NB4 (cell line): ENCODE results near the gene LSAMP.

Experiments
- MYC ChIP-seq: IDR thresholded peaks from 2 replicates; pipeline ENCODE4 v1.6.1; 2011; ENCODE audit warnings: low read depth, low read length
- POLR2A ChIP-seq: IDR thresholded peaks from 2 replicates; pipeline ENCODE4 v1.6.1; 2011; ENCODE audit warnings: mild to moderate bottlenecking; ENCODE audit not compliant: insufficient read length; ENCODE audit errors: extremely low read depth
- TF ChIP-seq, protein P1 (sequence below): IDR thresholded peaks from one replicate; pipeline ENCODE4 v1.5.1; 2012; ENCODE audit warnings: low read depth, low read length
- TF ChIP-seq, protein P2 (sequence below): IDR thresholded peaks from 2 replicates; pipeline ENCODE4 v1.6.1; 2011; ENCODE audit warnings: low read depth, low read length

DNA sequence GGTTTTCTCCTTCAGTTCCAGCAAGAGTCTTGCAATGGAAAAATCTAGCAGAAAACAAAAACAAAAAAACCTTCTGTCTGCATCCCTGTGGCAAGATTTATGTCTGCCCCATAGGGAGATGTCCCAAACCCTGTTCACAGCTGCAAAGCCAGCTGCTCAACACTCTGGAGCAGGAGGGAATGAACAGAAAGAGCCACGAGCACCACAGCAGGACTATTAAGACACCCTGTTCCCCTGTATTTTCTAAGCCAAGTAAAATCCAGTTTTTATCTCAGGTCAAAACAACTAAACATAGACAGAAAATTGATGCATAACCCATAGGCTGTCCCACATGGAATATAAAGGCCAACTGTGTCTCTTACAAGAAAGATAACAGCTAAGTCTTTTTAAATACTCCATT lies 357.9 kb downstream of the LSAMP start:
- TF ChIP-seq, protein P1, sequence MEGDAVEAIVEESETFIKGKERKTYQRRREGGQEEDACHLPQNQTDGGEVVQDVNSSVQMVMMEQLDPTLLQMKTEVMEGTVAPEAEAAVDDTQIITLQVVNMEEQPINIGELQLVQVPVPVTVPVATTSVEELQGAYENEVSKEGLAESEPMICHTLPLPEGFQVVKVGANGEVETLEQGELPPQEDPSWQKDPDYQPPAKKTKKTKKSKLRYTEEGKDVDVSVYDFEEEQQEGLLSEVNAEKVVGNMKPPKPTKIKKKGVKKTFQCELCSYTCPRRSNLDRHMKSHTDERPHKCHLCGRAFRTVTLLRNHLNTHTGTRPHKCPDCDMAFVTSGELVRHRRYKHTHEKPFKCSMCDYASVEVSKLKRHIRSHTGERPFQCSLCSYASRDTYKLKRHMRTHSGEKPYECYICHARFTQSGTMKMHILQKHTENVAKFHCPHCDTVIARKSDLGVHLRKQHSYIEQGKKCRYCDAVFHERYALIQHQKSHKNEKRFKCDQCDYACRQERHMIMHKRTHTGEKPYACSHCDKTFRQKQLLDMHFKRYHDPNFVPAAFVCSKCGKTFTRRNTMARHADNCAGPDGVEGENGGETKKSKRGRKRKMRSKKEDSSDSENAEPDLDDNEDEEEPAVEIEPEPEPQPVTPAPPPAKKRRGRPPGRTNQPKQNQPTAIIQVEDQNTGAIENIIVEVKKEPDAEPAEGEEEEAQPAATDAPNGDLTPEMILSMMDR, result no peak
- TF ChIP-seq POLR2A, result no peak
- TF ChIP-seq, protein P2, sequence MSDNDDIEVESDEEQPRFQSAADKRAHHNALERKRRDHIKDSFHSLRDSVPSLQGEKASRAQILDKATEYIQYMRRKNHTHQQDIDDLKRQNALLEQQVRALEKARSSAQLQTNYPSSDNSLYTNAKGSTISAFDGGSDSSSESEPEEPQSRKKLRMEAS, result no peak
- TF ChIP-seq MYC, result no peak
